ENCODE results near the gene TBC1D17.

The TBC1D17 gene

GRCh38 chr19:49882643-49883042, 5.1 kb downstream of the TBC1D17 start:
- Histone ChIP-seq H3K9ac (ENCODE audit: low read length) (no peak overlapping the region), H3K79me2 (ENCODE audit: low read length) (peaks cover 16% of the 10 kb centered on the region), H3K4me3 (ENCODE audit: low read length) (no peak overlapping the region), H3F3A (ENCODE audit: insufficient read depth, low read length) (peaks cover 4% of the 10 kb centered on the region; the same call in 1 of the 2 replicates), H3K4me2 (ENCODE audit: low read depth, low read length) (no peak overlapping the region), H4K20me1 (ENCODE audit: insufficient read depth, low read length) (no peaks in the 10 kb centered on the region), H3K27me3 (replicated peaks; ENCODE audit: insufficient read depth, low read length) (no peaks in the 10 kb centered on the region), H3K36me3 (replicated peaks; ENCODE audit: insufficient read depth, low read length) (no peaks in the 10 kb centered on the region; the same call in 1 of the 2 replicates), H3K4me1 (ENCODE audit: low read length) (no peaks in the 10 kb centered on the region), H3K27ac (ENCODE audit: low read length) (no peak overlapping the region), H3K9me3 (replicated peaks; ENCODE audit: insufficient read depth, low read length) (no peaks in the 10 kb centered on the region), H2AFZ (ENCODE audit: low read length) (no peak overlapping the region), H3K9me2 (replicated peaks; ENCODE audit: insufficient read depth, low read length) (no peaks in the 10 kb centered on the region)
- no peak for DNase-seq
- TF ChIP-seq EZH2phosphoT487 (IDR thresholded peaks at IDR 0.05; ENCODE audit: low read length) (no peak), CTCF (IDR thresholded peaks at IDR 0.05; ENCODE audit: low read length) (no peak), EZH2 (optimal IDR thresholded peaks at IDR 0.05; ENCODE audit: low read depth, low read length) (no peak)

- no peaks in the 10 kb centered on the region for H3K9me3 ChIP-seq (replicated peaks; ENCODE audit: insufficient read depth, low read length)
- DNase-seq: no peak
- peaks cover 15% of the 10 kb centered on the region for H3K79me2 ChIP-seq (ENCODE audit: low read length)
- H3K4me1 ChIP-seq (ENCODE audit: low read length): no peaks in the 10 kb centered on the region
- H4K20me1 ChIP-seq (ENCODE audit: insufficient read depth, low read length): no peaks in the 10 kb centered on the region
- H3F3A ChIP-seq (ENCODE audit: insufficient read depth, low read length): peaks cover 4% of the 10 kb centered on the region; the same call in 1 of the 2 replicates
- H3K9ac ChIP-seq (ENCODE audit: low read length): no peak overlapping the region
- no peak overlapping the region for H2AFZ ChIP-seq (ENCODE audit: low read length)
- no peak overlapping the region for H3K4me2 ChIP-seq (ENCODE audit: low read depth, low read length)
- no peaks in the 10 kb centered on the region for H3K9me2 ChIP-seq (replicated peaks; ENCODE audit: insufficient read depth, low read length)
- TF ChIP-seq EZH2 (optimal IDR thresholded peaks at IDR 0.05; ENCODE audit: low read depth, low read length) (no peak), CTCF (IDR thresholded peaks at IDR 0.05; ENCODE audit: low read length) (no peak), EZH2phosphoT487 (IDR thresholded peaks at IDR 0.05; ENCODE audit: low read length) (no peak)
- no peaks in the 10 kb centered on the region for H3K27me3 ChIP-seq (replicated peaks; ENCODE audit: insufficient read depth, low read length)
- no peak overlapping the region for H3K27ac ChIP-seq (ENCODE audit: low read length)
- no peak overlapping the region for H3K4me3 ChIP-seq (ENCODE audit: low read length)
- H3K36me3 ChIP-seq (replicated peaks; ENCODE audit: insufficient read depth, low read length): no peaks in the 10 kb centered on the region; the same call in 1 of the 2 replicates
These were observed 5.6 kb downstream of the TBC1D17 start for GRCh38 chr19:49883094-49883493.

- Histone ChIP-seq H3K9me3 (replicated peaks; ENCODE audit: insufficient read depth, low read length) (no peaks in the 10 kb centered on the region), H3K4me3 (ENCODE audit: low read length) (no peak overlapping the region), H3K79me2 (ENCODE audit: low read length) (peaks cover 4% of the 10 kb centered on the region), H2AFZ (ENCODE audit: low read length) (no peak overlapping the region), H3K36me3 (replicated peaks; ENCODE audit: insufficient read depth, low read length) (no peaks in the 10 kb centered on the region; the same call in 1 of the 2 replicates), H3K4me1 (ENCODE audit: low read length) (no peaks in the 10 kb centered on the region), H3K4me2 (ENCODE audit: low read depth, low read length) (no peak overlapping the region), H3K9me2 (replicated peaks; ENCODE audit: insufficient read depth, low read length) (no peaks in the 10 kb centered on the region), H3F3A (ENCODE audit: insufficient read depth, low read length) (peaks cover 3% of the 10 kb centered on the region; the same call in 1 of the 2 replicates), H3K27me3 (replicated peaks; ENCODE audit: insufficient read depth, low read length) (no peaks in the 10 kb centered on the region), H3K9ac (ENCODE audit: low read length) (no peak overlapping the region), H4K20me1 (ENCODE audit: insufficient read depth, low read length) (no peaks in the 10 kb centered on the region), H3K27ac (ENCODE audit: low read length) (no peak overlapping the region)
- no peak for TF ChIP-seq CTCF (IDR thresholded peaks at IDR 0.05; ENCODE audit: low read length)
- no peak for TF ChIP-seq EZH2 (optimal IDR thresholded peaks at IDR 0.05; ENCODE audit: low read depth, low read length)
- TF ChIP-seq EZH2phosphoT487 (IDR thresholded peaks at IDR 0.05; ENCODE audit: low read length): no peak
- DNase-seq: no peak
These were observed 6.6 kb downstream of the TBC1D17 start for GRCh38 chr19:49884109-49884508.

Measured in MM.1S (cell line).